Loucy (cell line): ENCODE data around the gene HES3.

Experiments used
- H2AFZ ChIP-seq: fragments of 200-600 bp; sonication (generic); 2 replicates; pipeline ENCODE4 v1.6.0; 2016; ENCODE audit warnings: antibody characterized with exemption, mild to moderate bottlenecking, low read length, moderate library complexity
- H3F3A ChIP-seq: fragments of 200-600 bp; 2 replicates; pipeline ENCODE4 v1.6.0; 2016; ENCODE audit warnings: antibody characterized with exemption, low read depth, mild to moderate bottlenecking
- H3K27me3 ChIP-seq: fragments of 200-600 bp; sonication (generic); 2 replicates; pipeline ENCODE4 v1.6.1; 2014; ENCODE audit warnings: low read length, mild to moderate bottlenecking; ENCODE audit not compliant: insufficient read depth, poor library complexity, severe bottlenecking
- H3K36me3 ChIP-seq: fragments of 200-600 bp; sonication (generic); 2 replicates; pipeline ENCODE4 v1.6.1; 2016; ENCODE audit warnings: low read length; ENCODE audit not compliant: insufficient read depth
- H3K4me1 ChIP-seq: fragments of 200-600 bp; sonication (generic); 2 replicates; pipeline ENCODE4 v1.5.1; 2014; ENCODE audit warnings: low read length, mild to moderate bottlenecking; ENCODE audit not compliant: insufficient read depth, poor library complexity, severe bottlenecking
- H3K4me2 ChIP-seq: fragments of 200-600 bp; sonication (generic); 2 replicates; pipeline ENCODE4 v1.6.0; 2014; ENCODE audit warnings: antibody characterized with exemption, low read length, low read depth, mild to moderate bottlenecking; ENCODE audit not compliant: poor library complexity, severe bottlenecking
- H3K4me3 ChIP-seq: fragments of 200-600 bp; sonication (generic); 2 replicates; pipeline ENCODE4 v1.5.1; 2014; ENCODE audit warnings: low read length, mild to moderate bottlenecking, mixed read lengths; ENCODE audit not compliant: poor library complexity, severe bottlenecking
- H3K79me2 ChIP-seq: fragments of 200-600 bp; sonication (generic); 2 replicates; pipeline ENCODE4 v1.6.1; 2014; ENCODE audit warnings: low read length; ENCODE audit not compliant: insufficient read depth
- H3K9ac ChIP-seq: fragments of 200-600 bp; sonication (generic); 2 replicates; pipeline ENCODE4 v1.6.0; 2014; ENCODE audit warnings: mild to moderate bottlenecking, low read depth, low read length, moderate library complexity; ENCODE audit not compliant: poor library complexity, severe bottlenecking
- H3K9me2 ChIP-seq: fragments of 200-600 bp; sonication (generic); replicated peaks from 2 replicates; pipeline ENCODE4 v1.6.1; 2016; ENCODE audit warnings: low read depth, low read length, mixed read lengths
- H3K9me3 ChIP-seq: fragments of 200-600 bp; sonication (generic); 2 replicates; pipeline ENCODE4 v1.6.1; 2014; ENCODE audit warnings: mild to moderate bottlenecking, antibody characterized with exemption, low read length, low read depth; ENCODE audit not compliant: insufficient read depth
- H4K20me1 ChIP-seq: fragments of 200-600 bp; sonication (generic); 2 replicates; pipeline ENCODE4 v1.6.0; 2014; ENCODE audit warnings: antibody characterized with exemption, low read length, mild to moderate bottlenecking; ENCODE audit not compliant: insufficient read depth, poor library complexity, severe bottlenecking
- EZH2phosphoT487 ChIP-seq: fragments of 200-600 bp; IDR thresholded peaks from 2 replicates; pipeline ENCODE4 v1.6.1; 2018; ENCODE audit warnings: antibody characterized with exemption, mild to moderate bottlenecking, moderate library complexity, borderline replicate concordance
- TF ChIP-seq, protein P1 (sequence below): fragments of 200-600 bp; sonication (generic); conservative IDR thresholded peaks from 2 replicates; pipeline ENCODE4 v1.5.1; 2014; ENCODE audit warnings: mild to moderate bottlenecking, antibody characterized with exemption, low read length

The HES3 gene

DNA sequence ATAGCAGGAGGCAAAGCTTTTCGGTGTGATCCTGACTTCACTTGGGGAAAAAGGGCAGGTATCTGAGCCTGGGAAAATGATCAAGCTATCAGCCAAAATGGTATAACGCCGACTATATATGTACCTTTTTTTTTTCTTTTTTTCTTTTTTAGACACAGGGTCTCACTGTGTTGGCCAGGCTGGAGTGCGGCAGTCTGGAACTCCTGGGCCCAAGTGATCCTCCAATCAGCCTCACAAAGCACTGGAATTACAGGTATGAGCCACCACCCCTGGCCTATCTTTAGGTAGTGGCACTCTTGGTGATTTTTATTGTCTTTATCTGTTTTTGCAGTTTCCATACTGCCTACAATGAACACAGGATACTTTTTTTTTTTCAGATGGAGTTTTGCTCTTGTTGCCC is 6.9 kb upstream of the HES3 start:
- no peaks in the 10 kb centered on the region for H3K9me2 ChIP-seq
- peaks cover 35% of the 10 kb centered on the region for H3K79me2 ChIP-seq
- H3K4me3 ChIP-seq = no peak overlapping the region
- no peaks in the 10 kb centered on the region for H3K9me3 ChIP-seq
- H4K20me1 ChIP-seq = peaks cover 12% of the 10 kb centered on the region
- no peak overlapping the region for H2AFZ ChIP-seq
- no peaks in the 10 kb centered on the region for H3F3A ChIP-seq
- H3K36me3 ChIP-seq = peaks cover 6% of the 10 kb centered on the region; the same call in 1 of the 2 replicates
- no peak overlapping the region for H3K9ac ChIP-seq
- H3K4me1 ChIP-seq = peaks cover 21% of the 10 kb centered on the region
- no peak for TF ChIP-seq EZH2phosphoT487
- TF ChIP-seq, protein P1, sequence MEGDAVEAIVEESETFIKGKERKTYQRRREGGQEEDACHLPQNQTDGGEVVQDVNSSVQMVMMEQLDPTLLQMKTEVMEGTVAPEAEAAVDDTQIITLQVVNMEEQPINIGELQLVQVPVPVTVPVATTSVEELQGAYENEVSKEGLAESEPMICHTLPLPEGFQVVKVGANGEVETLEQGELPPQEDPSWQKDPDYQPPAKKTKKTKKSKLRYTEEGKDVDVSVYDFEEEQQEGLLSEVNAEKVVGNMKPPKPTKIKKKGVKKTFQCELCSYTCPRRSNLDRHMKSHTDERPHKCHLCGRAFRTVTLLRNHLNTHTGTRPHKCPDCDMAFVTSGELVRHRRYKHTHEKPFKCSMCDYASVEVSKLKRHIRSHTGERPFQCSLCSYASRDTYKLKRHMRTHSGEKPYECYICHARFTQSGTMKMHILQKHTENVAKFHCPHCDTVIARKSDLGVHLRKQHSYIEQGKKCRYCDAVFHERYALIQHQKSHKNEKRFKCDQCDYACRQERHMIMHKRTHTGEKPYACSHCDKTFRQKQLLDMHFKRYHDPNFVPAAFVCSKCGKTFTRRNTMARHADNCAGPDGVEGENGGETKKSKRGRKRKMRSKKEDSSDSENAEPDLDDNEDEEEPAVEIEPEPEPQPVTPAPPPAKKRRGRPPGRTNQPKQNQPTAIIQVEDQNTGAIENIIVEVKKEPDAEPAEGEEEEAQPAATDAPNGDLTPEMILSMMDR = no peak
- no peak overlapping the region for H3K4me2 ChIP-seq
- no peaks in the 10 kb centered on the region for H3K27me3 ChIP-seq

DNA sequence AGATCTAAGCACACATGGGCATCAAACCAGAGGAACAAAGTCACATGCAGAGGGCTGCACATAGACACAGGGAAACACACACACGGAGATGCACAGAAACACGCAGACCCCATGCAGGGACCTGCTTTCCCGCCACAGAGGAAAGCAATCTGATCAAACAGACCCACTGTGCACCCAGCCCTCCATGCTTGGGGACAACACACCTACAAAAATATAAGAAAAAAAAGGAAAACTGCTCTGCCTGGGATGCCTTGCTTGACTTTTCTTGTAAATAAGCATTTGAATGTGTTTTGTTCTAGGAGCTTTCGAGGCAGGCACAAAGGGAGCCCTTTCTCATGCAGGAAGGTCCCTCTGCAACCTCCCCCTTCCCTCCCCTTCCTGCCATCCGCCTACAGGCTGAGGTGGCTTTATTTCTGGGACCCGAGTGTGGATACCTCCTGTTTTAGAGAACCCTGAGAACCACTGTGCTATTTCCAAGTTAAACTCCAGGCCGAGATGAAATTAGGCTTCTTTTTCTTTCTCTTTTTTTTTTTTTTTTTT is 4.7 kb upstream of the HES3 start:
- no peaks in the 10 kb centered on the region for H3K9me3 ChIP-seq
- H4K20me1 ChIP-seq = peaks cover 10% of the 10 kb centered on the region
- no peak overlapping the region for H3K4me3 ChIP-seq
- no peaks in the 10 kb centered on the region for H3K27me3 ChIP-seq
- H3K9me2 ChIP-seq = no peaks in the 10 kb centered on the region
- no peak overlapping the region for H3K4me2 ChIP-seq
- H3K36me3 ChIP-seq = no peaks in the 10 kb centered on the region
- peak overlapping the region; percentile 13 for H3K9ac ChIP-seq
- H2AFZ ChIP-seq = no peak overlapping the region
- no peak for TF ChIP-seq EZH2phosphoT487
- TF ChIP-seq, protein P1 = no peak
- peaks cover 14% of the 10 kb centered on the region for H3K79me2 ChIP-seq
- peaks cover 7% of the 10 kb centered on the region for H3K4me1 ChIP-seq
- H3F3A ChIP-seq = no peaks in the 10 kb centered on the region

DNA sequence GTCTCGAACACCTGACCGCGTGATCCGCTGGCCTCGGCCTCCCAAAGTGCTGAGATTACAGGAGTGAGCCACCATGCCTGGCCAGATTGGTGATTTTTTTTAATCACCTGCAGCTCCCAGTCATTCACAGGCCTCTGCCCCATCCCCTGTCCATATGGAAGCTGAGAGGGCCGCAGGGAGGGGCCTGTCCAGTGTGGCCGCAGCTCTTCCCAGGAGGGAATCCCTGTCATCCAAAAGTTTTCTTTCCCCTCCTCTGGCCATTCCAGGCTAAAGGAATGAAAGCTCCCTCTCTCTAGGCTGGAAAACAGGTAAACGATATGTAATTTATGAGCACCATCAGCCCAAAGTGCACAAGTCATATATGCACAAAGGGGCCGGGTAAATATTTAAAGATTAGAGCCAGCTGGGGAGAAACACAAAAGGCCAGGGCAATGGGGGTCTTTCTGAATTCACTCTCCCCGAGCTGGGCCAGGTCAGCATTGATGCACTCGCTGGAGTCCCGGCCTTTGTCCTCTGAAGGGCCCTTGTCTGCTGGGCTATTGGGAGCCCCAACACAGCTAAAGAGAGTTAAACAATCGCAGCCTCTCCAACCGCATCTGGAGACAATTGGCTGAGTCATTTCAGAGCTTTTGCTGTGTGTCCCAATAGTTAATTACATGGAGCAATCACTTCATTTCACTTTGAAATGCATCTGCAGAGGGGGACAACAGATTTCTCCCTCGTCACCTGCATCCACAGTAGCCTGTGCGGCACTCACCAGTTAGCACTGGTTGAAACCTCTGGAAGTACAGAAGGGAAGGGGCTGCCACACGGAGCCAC is 3.8 kb upstream of the HES3 start:
- no peak overlapping the region for H3K4me2 ChIP-seq
- peaks cover 5% of the 10 kb centered on the region for H3K79me2 ChIP-seq
- peaks cover 2% of the 10 kb centered on the region for H4K20me1 ChIP-seq
- TF ChIP-seq, protein P1 = no peak
- no peak for TF ChIP-seq EZH2phosphoT487
- H3K4me1 ChIP-seq = no peaks in the 10 kb centered on the region
- H3K36me3 ChIP-seq = no peaks in the 10 kb centered on the region
- H3K4me3 ChIP-seq = no peak overlapping the region
- no peaks in the 10 kb centered on the region for H3K9me3 ChIP-seq
- no peaks in the 10 kb centered on the region for H3K9me2 ChIP-seq
- H3F3A ChIP-seq = no peaks in the 10 kb centered on the region
- H3K27me3 ChIP-seq = no peaks in the 10 kb centered on the region
- no peak overlapping the region for H3K9ac ChIP-seq
- H2AFZ ChIP-seq = no peak overlapping the region
